Stimulated activated CD4-positive, alpha-beta T cell treated with anti-CD3 and anti-CD28 coated beads, Interleukin-1b, Interleukin-23, amount 100 ng/mL, for 24 hours (primary cell): Measurements from ENCODE around the gene KRT31.
"Not testable (repeated sequence)": the region's sequence is repeated elsewhere in the genome, so short reads cannot be mapped to it uniquely, and the experiment has no call there.

Source experiments
- DNase-seq, 4 experiments: peaks; one replicate each; pipeline ENCODE4 v3.0.0-alpha.2; 2020; ENCODE audit warnings: low read depth in 4 of 4, low spot score in 1 of 4

The KRT31 gene

DNA sequence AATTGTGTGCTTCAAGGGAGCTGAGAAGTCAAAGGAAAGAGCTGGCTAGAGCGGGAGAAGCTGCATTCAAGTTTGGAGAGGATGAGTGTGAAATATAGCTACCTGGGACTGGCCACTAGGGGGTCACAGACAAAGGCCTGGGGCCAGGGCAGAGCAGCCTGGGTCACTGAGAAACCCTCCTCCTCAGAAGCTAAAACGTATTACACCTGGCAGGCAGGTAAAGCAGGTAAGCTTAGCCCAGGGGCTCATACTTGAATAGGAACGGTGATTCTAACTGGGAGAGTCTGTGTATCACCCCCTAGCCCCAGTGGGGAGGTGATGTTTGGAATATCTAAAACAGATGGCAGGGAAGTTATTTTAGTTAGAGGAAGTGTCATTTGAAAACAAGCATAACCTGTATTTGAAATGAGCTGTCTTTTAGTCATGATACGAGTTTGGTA lies 20.2 kb upstream of the KRT31 start:
- DNase-seq = no peak

- DNase-seq = no peak
Observed at GRCh38 chr17:41417127-41417526, 19.7 kb upstream of the KRT31 start.

DNA sequence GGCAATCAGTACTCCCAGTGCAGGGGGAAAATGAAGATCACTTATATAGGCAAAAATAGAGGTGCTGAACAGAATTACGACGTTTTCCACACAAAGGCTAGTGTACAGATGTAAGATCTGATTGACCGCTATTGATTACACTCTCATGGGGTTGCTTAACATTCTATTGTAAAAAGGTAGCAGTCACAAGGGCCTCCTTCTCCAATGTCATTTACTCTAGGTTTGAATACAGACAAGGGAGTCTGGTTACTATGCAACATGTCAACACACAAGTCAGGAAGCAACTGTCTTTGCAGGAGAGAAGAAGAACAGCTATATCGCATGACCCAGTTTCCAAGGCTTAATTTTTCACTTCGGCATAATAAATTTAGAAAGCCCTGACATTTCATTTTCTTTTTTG lies 19.1 kb upstream of the KRT31 start:
- DNase-seq = no peak

DNA sequence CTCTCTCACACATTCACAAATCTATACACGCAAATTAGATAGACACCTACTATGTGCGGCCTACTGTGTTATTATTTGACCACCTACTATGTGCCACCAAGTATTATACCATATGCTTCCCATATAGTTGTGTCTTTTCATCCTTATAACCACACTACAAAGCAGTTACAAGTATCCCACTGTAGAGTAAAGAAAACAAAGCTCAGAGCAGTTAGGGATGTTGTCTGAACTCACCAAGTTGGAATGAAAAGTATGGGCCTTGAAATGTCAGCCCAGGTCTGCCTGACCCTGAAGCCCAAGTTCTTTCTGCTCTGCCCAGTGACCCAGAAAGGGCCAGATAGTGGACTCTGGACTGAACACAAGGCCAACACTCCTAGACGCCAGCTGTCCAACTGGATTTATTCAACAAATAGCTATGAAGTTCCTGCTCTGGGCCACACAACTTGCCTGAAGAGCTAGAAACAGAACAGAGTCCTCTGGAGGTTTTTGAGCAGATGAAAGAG lies 18.5 kb upstream of the KRT31 start:
- DNase-seq = no peak

GRCh38 chr17:41415411-41415810 lies 18.0 kb upstream of the KRT31 start:
- DNase-seq = no peak

- no peak for DNase-seq
Observed at GRCh38 chr17:41413982-41414381, 16.6 kb upstream of the KRT31 start.

GRCh38 chr17:41413353-41413957 lies 16.0 kb upstream of the KRT31 start:
- no peak for DNase-seq

DNA sequence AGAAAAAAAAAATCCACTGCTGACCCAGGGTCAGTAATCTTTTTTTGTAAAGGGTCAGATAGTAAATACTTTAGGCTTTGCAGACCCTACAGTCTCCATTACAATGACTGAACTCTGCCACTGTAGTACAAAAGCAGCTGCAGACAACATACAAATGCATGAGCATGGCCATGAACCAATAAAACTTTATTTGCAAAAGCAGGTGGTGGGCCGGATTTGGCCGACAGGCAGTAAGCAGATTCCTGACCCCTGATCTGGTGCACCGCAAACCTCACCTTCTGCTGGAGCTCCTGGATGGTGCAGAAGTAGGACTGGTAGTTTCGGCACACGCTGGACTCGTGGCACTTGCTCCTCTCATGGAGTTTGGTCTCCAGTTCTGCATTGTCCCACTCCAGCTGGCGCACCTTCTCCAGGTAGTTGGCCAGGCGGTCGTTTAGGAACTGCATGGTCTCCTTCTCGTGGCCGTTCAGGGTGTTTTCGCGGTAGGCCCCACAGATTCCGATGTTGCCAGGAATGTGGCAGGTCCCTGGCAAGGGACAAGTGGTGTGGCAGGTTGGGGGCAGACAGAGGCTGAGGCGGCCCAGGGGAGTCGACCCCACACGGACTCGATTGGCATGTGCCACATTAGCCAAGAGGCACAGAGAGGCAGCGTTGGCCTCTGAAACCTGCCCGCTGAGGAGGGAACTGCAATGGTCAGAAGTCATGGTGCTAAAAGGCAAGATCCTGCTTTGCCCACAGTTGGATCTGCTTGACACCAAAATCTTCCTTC lies 13.8 kb upstream of the KRT31 start:
- no peak for DNase-seq

GRCh38 chr17:41407226-41407625 lies 9.8 kb upstream of the KRT31 start:
- DNase-seq = no peak

- no peak for DNase-seq
Observed at GRCh38 chr17:41406205-41406604, 8.8 kb upstream of the KRT31 start.

DNA sequence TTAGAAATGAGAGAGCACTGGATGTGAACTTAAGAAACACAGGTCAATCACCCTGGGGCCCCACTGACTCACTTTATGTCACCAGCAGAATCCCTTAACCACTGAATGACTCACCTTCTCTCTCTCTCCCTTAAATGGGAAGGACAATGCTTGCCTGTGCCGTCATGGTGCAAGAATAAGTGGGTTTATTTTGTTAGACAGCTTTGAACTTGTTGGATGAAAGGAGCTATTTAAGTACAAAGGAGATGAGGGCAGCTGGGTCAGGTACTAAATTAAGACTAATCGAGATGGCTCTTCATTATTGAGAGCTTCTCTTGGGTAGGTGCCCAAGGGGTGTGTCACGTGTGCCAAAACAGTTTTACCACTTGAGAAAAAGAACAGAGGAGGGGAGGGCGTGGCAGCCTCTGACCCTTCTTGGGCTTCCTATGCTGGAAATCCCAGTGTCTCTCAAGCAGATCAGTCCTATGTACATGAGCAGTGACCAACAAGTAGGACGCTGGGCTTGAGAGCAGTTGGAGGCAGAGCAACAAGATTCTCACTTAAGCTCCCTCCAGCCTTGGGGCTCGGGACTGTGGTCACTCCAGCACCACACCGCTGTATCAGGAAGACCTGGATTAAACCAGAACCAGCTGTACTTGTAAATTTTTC lies 6.7 kb upstream of the KRT31 start:
- peak; percentile 2 to 58 (median 17) for DNase-seq

DNA sequence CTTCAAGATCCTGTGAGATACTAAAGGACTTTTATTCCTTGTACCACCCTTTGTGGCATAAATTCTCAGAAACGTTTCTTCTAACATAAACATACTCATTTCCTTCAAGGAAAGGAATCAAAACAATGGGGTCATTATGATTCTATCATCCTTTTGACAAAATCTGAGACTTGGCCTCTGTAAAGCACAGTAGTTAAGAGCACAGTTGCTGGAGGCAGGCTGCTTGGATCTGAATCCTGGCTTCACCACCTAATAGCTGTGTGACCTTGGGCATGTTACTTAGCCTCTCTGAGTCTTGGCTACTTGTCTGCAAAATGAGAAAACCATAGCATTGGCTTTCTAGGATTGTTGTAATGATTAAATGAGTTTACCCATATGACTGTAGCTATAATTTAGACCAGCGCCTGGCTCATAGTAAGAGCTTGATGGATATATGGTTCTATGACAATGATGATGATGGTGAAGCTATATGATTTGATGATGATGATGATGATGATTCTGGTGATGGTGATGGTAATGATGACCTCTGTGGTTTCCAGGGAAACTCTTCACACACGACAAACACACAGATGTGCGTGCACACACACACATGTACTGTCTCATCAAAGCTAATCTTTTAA lies 6.1 kb upstream of the KRT31 start:
- DNase-seq = no peak

- DNase-seq = no peak
Observed at GRCh38 chr17:41402161-41402560, 4.8 kb upstream of the KRT31 start.

GRCh38 chr17:41396340-41396739 lies 1.1 kb downstream of the KRT31 start:
- DNase-seq = no peak

DNA sequence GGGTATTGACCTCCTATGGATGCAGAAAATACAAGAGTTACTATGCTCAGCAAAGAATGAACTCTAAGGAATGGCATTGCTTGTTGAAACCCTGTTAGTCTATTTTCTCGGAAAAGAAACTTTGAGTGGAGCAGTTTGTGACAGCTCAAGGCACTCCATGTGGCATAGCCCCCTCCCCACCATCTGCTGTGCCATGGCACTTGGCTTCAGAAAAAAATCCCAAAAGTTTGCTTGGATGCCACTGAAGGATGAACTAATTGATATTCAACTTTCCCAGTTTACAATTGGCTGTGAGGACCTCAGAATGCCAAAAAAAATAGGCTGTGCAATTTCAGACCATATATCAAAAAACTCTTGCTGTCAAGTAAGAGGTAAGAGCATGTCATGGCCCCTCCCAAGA lies 1.8 kb downstream of the KRT31 start:
- DNase-seq = no peak

GRCh38 chr17:41395044-41395443 lies 2.4 kb downstream of the KRT31 start:
- DNase-seq = not testable (repeated sequence)

DNA sequence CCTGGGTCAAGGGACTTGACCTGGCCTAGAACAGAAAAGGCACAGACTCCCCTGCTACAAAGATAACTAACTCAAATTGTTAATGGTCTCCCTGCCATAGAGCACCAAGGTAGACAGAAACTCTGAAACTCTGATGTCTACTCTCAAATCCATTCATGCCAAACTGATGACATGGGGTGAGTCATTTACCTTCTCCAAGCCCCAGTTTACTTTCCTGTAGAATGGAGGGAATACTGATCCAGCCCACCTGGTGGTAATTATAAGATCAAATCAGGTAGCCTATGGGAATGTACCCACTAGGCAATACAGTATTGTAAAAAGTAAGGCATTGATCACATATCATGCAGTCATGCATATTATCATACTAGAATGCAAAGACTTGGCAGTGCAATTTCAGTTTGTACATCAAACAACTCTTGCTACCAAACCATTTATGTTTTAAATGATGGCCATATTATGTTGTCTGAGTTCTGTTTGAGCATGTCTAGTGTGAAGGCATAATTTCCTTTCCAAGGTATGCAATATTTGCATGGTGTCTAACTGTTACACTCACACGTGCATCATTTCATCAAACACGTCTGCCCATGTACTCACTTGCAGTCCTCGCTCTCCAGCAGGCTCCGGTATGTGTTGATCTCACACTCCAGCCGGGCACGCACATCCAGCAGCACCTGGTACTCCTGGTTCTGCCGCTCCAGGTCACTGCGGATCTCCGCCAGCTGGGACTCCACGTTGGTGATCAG lies 3.0 kb downstream of the KRT31 start:
- DNase-seq = no peak

DNA sequence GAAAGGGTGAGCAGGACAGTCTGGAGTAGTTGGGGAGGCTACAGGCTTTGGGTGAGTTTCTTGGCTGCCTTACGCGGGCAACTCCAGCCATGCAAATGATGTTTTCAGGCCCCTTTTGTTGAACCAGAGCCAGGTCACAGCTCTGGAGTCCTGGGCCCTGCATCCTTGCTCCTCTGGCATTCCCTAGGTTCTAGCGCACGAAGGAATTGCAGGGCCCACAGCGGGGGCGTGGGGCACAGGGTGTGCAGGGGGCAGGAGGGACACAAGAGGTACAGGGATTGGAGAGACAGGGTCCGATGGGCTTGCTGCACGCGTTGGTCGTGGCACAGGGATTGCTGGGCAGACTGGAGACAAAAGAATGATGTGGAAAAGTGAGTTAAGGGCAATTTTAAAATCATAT lies 3.6 kb downstream of the KRT31 start:
- no peak for DNase-seq

- no peak for DNase-seq
Observed at GRCh38 chr17:41393294-41393693, 4.1 kb downstream of the KRT31 start.

DNA sequence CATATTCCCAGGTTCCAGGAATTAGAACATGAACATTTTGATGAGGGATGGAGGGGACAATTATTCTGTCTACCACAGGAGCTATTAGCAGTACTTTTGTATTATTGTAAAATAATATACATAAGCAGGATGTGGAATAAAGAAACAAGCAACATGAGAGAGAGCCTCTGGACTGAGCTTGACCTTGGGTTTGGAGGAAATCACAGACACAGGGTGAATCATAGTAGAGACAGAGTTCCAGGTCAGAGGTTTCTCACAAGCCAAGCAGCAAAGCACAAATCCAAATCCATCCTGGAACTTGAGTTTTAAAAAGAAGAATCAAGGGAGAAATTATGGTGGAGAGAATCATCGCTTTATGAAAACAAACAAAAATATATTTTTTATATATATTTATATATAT lies 5.1 kb downstream of the KRT31 start:
- no peak for DNase-seq

DNA sequence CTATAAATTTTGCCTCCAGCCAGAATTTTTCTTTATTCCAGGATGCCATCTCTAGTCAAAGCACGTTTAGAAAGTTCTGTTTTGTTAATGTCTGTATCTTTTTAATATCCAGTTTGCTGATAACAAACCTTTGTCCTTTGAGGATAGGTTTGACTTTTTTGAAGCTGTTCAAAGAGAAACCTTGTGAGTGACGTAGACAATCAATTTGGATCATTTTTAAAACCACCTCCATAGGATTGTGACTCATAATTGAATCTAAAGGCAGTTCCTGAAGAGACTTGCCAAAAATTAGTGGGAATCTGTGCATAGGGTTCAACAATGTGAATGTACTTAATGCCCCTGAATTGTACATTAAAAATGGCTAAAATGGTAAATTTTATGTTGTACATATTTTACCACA lies 5.9 kb downstream of the KRT31 start:
- no peak for DNase-seq
